ENCODE data around the gene TAS2R1. TPM values are rescaled to one million over a fixed set of nuclear protein-coding genes. Genes with fewer than 3 reads are reported as not detected.

The TAS2R1 gene
- total and polyA plus RNA-seq, 7 donors: not detected

DNA sequence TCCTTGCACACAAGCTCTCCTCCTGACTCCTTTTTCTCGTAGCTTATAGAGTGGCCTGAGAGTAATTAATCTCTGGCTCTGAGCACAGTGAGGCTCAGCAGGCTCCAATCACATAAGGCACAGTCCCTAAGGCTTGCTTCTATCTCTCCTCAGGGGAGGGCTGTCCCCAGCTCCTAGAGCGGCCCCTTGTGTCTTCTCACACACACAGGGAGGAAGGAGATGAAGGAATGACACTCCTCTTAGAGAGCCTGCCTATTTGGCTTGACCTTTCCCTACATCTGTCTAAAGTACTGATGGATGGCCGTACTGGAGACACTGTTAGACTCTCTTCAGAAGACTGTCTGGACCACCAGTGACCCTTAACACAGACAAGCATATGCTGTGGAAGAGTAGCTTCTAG is 12.9 kb downstream of the TAS2R1 start:
- no peak for DNase-seq
- TF ChIP-seq POLR2AphosphoS5 (IDR thresholded peaks at IDR 0.05) (no peak), POLR2A (IDR thresholded peaks at IDR 0.05) (no peak), EP300 (IDR thresholded peaks at IDR 0.05) (no peak)
- TF ChIP-seq, protein P1, sequence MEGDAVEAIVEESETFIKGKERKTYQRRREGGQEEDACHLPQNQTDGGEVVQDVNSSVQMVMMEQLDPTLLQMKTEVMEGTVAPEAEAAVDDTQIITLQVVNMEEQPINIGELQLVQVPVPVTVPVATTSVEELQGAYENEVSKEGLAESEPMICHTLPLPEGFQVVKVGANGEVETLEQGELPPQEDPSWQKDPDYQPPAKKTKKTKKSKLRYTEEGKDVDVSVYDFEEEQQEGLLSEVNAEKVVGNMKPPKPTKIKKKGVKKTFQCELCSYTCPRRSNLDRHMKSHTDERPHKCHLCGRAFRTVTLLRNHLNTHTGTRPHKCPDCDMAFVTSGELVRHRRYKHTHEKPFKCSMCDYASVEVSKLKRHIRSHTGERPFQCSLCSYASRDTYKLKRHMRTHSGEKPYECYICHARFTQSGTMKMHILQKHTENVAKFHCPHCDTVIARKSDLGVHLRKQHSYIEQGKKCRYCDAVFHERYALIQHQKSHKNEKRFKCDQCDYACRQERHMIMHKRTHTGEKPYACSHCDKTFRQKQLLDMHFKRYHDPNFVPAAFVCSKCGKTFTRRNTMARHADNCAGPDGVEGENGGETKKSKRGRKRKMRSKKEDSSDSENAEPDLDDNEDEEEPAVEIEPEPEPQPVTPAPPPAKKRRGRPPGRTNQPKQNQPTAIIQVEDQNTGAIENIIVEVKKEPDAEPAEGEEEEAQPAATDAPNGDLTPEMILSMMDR (IDR thresholded peaks at IDR 0.05): no peak
- intact Hi-C loops (cut with DNase I): no loop called here
- Histone ChIP-seq H3K27me3 (no peaks in the 10 kb centered on the region), H3K27ac (no peak overlapping the region), H3K4me3 (no peak overlapping the region), H3K4me1 (no peaks in the 10 kb centered on the region), H3K9me3 (no peaks in the 10 kb centered on the region), H3K36me3 (no peaks in the 10 kb centered on the region)
- WGBS, 2 donors: 16 to 37% methylated on average over 3 of the region's 3 CpGs

DNA sequence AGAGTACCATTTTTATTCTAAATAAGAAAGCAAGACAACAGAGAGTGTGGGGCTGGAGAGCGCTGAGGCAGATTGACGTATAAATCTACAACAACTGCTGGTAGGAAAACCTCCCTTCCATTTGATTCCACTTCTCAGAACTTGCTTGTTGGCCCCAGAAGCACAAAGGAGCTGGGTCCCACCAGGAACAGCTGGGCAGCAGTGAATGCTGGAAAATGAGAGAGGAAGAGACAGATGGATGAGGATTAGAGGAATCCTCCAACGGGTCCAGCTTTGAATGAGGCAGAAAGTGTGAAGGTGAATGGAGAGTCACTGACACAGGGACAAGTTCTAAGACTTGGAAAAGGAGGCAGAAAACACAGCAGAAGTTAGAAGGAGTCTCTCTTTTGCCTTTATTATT is 14.8 kb downstream of the TAS2R1 start:
- Histone ChIP-seq H3K27ac (no peak overlapping the region), H3K4me1 (no peaks in the 10 kb centered on the region), H3K36me3 (no peaks in the 10 kb centered on the region), H3K27me3 (no peaks in the 10 kb centered on the region), H3K4me3 (no peak overlapping the region), H3K9me3 (peaks cover 0 to 3% (median 0%) of the 10 kb centered on the region in 4 donors)
- no peak for DNase-seq
- 91 to 96% methylated on average over 3 of the region's 3 CpGs for WGBS, 2 donors
- intact Hi-C loops (cut with DNase I): no loop called here
- no peak for TF ChIP-seq EP300 (IDR thresholded peaks at IDR 0.05)
- TF ChIP-seq POLR2AphosphoS5 (IDR thresholded peaks at IDR 0.05): no peak
- TF ChIP-seq, protein P1 (IDR thresholded peaks at IDR 0.05): no peak
- TF ChIP-seq POLR2A (IDR thresholded peaks at IDR 0.05): no peak

DNA sequence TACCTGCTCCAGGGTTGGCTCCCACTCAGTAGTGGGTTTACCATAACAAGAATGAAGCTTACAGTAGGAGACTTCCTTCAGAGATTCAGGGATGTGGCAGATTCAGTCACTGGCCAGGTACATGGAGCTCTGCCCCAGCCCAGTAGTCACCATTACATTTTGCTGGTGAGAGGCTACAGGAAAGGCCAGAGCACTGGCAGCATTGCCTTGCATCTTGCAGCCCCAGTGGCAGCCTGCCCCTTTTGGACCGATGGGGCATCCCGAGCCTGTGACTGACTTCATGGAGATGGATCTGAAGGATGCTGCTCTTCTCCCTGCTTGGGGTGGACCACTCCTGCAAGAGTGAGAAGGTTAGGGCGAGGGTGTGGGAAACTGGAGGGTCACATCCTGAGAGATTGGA is 16.8 kb downstream of the TAS2R1 start:
- no peak for DNase-seq
- Histone ChIP-seq H3K27me3 (no peaks in the 10 kb centered on the region), H3K4me3 (no peak overlapping the region), H3K9me3 (peaks cover 0 to 3% (median 0%) of the 10 kb centered on the region in 4 donors), H3K27ac (no peak overlapping the region), H3K36me3 (no peaks in the 10 kb centered on the region), H3K4me1 (no peaks in the 10 kb centered on the region)
- 92 to 93% methylated on average over 3 of the region's 3 CpGs for WGBS, 2 donors
- TF ChIP-seq POLR2AphosphoS5 (IDR thresholded peaks at IDR 0.05): no peak
- no peak for TF ChIP-seq POLR2A (IDR thresholded peaks at IDR 0.05)
- TF ChIP-seq EP300 (IDR thresholded peaks at IDR 0.05): no peak
- intact Hi-C loops (cut with DNase I): no loop called here

DNA sequence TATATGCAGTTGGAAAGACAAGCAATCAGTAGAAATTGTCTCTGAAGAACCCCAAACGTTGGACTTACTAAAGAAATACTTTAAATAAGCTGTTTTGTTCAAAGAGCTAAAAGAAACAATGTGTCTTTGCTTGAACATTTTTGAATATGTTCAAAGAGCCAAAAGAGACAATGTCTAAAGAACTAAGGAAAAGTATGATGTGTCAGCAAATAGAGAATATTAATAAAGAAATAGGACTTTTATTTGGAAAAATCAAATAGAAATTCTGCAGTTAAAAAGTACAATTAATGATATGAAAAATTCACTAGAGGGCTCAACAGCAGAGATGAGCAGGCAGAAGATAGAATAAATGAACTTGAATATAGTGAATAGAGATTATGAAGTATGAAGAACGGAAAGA is 19.2 kb downstream of the TAS2R1 start:
- DNase-seq: no peak
- Histone ChIP-seq H3K4me1 (no peaks in the 10 kb centered on the region), H3K27me3 (no peaks in the 10 kb centered on the region), H3K36me3 (no peaks in the 10 kb centered on the region), H3K4me3 (no peak overlapping the region), H3K9me3 (peaks cover 0 to 3% (median 0%) of the 10 kb centered on the region in 4 donors), H3K27ac (no peak overlapping the region)
- TF ChIP-seq POLR2A (IDR thresholded peaks at IDR 0.05): no peak
- no peak for TF ChIP-seq EP300 (IDR thresholded peaks at IDR 0.05)
- TF ChIP-seq, protein P1 (IDR thresholded peaks at IDR 0.05): no peak
- TF ChIP-seq POLR2AphosphoS5 (IDR thresholded peaks at IDR 0.05): no peak
- intact Hi-C loops (cut with DNase I): no loop called here
- WGBS, 2 donors: 77 to 86% methylated on average over 2 of the region's 2 CpGs

DNA sequence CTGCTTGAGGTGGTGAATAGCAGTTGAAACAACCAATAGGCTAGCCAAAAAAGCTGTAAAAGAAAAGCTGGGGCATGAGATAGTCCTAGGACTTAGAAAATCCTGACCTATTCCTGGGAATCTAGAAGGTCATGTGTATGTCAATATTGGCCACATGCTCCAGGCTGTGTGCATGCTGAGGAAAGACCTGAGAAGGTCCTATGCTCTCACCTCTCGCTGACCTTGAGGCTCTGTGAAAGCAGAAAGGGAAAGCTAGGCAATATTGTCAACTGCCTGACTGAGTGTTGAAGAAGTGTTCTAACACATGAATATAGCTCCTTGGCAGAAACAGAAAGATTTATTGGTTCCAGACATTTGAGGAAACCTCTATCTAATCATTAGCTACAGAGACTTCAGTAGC is 19.8 kb downstream of the TAS2R1 start:
- Histone ChIP-seq H3K27me3 (no peaks in the 10 kb centered on the region), H3K4me3 (no peak overlapping the region), H3K36me3 (no peaks in the 10 kb centered on the region), H3K27ac (no peak overlapping the region), H3K4me1 (no peaks in the 10 kb centered on the region), H3K9me3 (peaks cover 0 to 3% (median 0%) of the 10 kb centered on the region in 4 donors)
- WGBS, 2 donors: 73 to 85% methylated on average over 1 of the region's 1 CpG
- TF ChIP-seq POLR2AphosphoS5 (IDR thresholded peaks at IDR 0.05) (no peak), EP300 (IDR thresholded peaks at IDR 0.05) (no peak), POLR2A (IDR thresholded peaks at IDR 0.05) (no peak)
- TF ChIP-seq, protein P1 (IDR thresholded peaks at IDR 0.05): no peak
- intact Hi-C loops (cut with DNase I): no loop called here
- no peak for DNase-seq

Data from sigmoid colon (tissue), 7 donors.